ENCODE measurements around the gene NAALADL2.

DNA sequence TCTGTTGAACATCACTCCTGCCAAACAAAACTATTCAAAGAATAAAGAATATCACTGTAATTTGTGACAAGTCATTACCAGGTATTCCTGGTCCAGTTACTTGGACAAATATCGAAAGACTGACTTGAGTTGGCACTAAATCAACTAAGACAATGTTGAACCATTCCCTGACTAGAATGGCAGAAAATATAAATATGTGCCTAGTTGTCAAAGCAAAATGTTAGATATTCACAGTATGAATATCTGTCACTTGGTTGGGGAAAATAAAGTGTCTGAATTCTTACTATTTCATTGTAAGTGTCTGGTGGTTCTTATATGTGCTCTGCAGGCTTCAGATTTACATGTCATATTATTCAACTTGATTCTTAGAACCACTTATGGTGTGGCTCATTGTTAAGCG is 470.2 kb downstream of the NAALADL2 start:
- TF ChIP-seq, protein P1, sequence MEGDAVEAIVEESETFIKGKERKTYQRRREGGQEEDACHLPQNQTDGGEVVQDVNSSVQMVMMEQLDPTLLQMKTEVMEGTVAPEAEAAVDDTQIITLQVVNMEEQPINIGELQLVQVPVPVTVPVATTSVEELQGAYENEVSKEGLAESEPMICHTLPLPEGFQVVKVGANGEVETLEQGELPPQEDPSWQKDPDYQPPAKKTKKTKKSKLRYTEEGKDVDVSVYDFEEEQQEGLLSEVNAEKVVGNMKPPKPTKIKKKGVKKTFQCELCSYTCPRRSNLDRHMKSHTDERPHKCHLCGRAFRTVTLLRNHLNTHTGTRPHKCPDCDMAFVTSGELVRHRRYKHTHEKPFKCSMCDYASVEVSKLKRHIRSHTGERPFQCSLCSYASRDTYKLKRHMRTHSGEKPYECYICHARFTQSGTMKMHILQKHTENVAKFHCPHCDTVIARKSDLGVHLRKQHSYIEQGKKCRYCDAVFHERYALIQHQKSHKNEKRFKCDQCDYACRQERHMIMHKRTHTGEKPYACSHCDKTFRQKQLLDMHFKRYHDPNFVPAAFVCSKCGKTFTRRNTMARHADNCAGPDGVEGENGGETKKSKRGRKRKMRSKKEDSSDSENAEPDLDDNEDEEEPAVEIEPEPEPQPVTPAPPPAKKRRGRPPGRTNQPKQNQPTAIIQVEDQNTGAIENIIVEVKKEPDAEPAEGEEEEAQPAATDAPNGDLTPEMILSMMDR (IDR thresholded peaks at IDR 0.05): no peak
- no peak for TF ChIP-seq POLR2A (IDR thresholded peaks at IDR 0.05)
- TF ChIP-seq EP300 (IDR thresholded peaks at IDR 0.05): no peak
